Endothelial cell (in vitro differentiated cells): ENCODE results near the gene GRID1. TPM values are rescaled to one million over a fixed set of nuclear protein-coding genes. Genes with fewer than 3 reads are reported as not detected.

Experiments used
- DNase-seq: peaks from one replicate; pipeline ENCODE4 v3.0.0; 2021; ENCODE audit warnings: low spot score
- H3K27ac Mint-ChIP-seq: one replicate; pipeline ENCODE4 v1.8.0; 2021; ENCODE audit warnings: mixed read lengths, inconsistent platforms; ENCODE audit not compliant: unreplicated experiment
- H3K27me3 Mint-ChIP-seq: one replicate; pipeline ENCODE4 v1.8.0; 2021; ENCODE audit warnings: mild to moderate bottlenecking, moderate library complexity, mixed read lengths, inconsistent platforms; ENCODE audit not compliant: unreplicated experiment
- H3K36me3 Mint-ChIP-seq: one replicate; pipeline ENCODE4 v1.8.0; 2021; ENCODE audit warnings: mild to moderate bottlenecking, low read depth, mixed read lengths, inconsistent platforms; ENCODE audit not compliant: unreplicated experiment
- H3K4me1 Mint-ChIP-seq: one replicate; pipeline ENCODE4 v1.8.0; 2021; ENCODE audit warnings: mild to moderate bottlenecking, mixed read lengths, inconsistent platforms; ENCODE audit not compliant: unreplicated experiment
- H3K4me3 Mint-ChIP-seq: one replicate; pipeline ENCODE4 v1.8.0; 2021; ENCODE audit warnings: mild to moderate bottlenecking, mixed read lengths, inconsistent platforms; ENCODE audit not compliant: unreplicated experiment
- H3K9me3 Mint-ChIP-seq: one replicate; pipeline ENCODE4 v1.8.0; 2021; ENCODE audit warnings: mixed read lengths, inconsistent platforms; ENCODE audit not compliant: unreplicated experiment
- CTCF ChIP-seq: fragments of 200-600 bp; sonication (generic); IDR thresholded peaks from one replicate; pipeline ENCODE4 v1.5.0; 2021; ENCODE audit warnings: antibody characterized with exemption; ENCODE audit not compliant: unreplicated experiment
- total RNA-seq: library from RNA; stranded (reverse); fragmentation: NEBNext Ultra II Directional; extraction: Animal tissue kit (Norgen Biotek cat#: 25700); gene quantifications from one replicate; pipeline ENCODE4 v1.2.1, GENCODE V29; 2021; ENCODE audit not compliant: unreplicated experiment

Gene GRID1
- total RNA-seq, 1 donor from 2014 or later: 0.26 TPM

GRCh38 chr10:86284355-86285105 lies 82.1 kb downstream of the GRID1 start:
- peak; percentile 2 for DNase-seq
- Mint-ChIP-seq H3K27ac (no peak overlapping the region), H3K36me3 (peaks cover 4% of the 10 kb centered on the region), H3K27me3 (peaks cover 10% of the 10 kb centered on the region), H3K9me3 (no peaks in the 10 kb centered on the region), H3K4me1 (no peaks in the 10 kb centered on the region), H3K4me3 (no peak overlapping the region)
- TF ChIP-seq CTCF: no peak

GRCh38 chr10:86283466-86284287 lies 82.9 kb downstream of the GRID1 start:
- DNase-seq: peak; percentile 0
- Mint-ChIP-seq H3K36me3 (peaks cover 4% of the 10 kb centered on the region), H3K4me1 (no peaks in the 10 kb centered on the region), H3K4me3 (no peak overlapping the region), H3K27me3 (peaks cover 9% of the 10 kb centered on the region), H3K9me3 (no peaks in the 10 kb centered on the region), H3K27ac (no peak overlapping the region)
- no peak for TF ChIP-seq CTCF

GRCh38 chr10:86282664-86283465 lies 83.7 kb downstream of the GRID1 start:
- DNase-seq: no peak
- H3K4me3 Mint-ChIP-seq: no peak overlapping the region
- H3K9me3 Mint-ChIP-seq: no peaks in the 10 kb centered on the region
- peaks cover 4% of the 10 kb centered on the region for H3K36me3 Mint-ChIP-seq
- TF ChIP-seq CTCF: no peak
- H3K27ac Mint-ChIP-seq: no peak overlapping the region
- H3K4me1 Mint-ChIP-seq: no peaks in the 10 kb centered on the region
- H3K27me3 Mint-ChIP-seq: peaks cover 9% of the 10 kb centered on the region

GRCh38 chr10:86281396-86281795 lies 85.2 kb downstream of the GRID1 start:
- H3K27ac Mint-ChIP-seq: no peak overlapping the region
- no peaks in the 10 kb centered on the region for H3K4me1 Mint-ChIP-seq
- no peak overlapping the region for H3K4me3 Mint-ChIP-seq
- no peaks in the 10 kb centered on the region for H3K9me3 Mint-ChIP-seq
- peaks cover 4% of the 10 kb centered on the region for H3K36me3 Mint-ChIP-seq
- no peak for DNase-seq
- peaks cover 9% of the 10 kb centered on the region for H3K27me3 Mint-ChIP-seq
- TF ChIP-seq CTCF: no peak
